Measurements from ENCODE around the gene DISC1.

GRCh38 chr1:232016616-232017015 is 390.0 kb downstream of the DISC1 start:
- TF ChIP-seq RAD21 (IDR thresholded peaks at IDR 0.05; ENCODE audit: low read depth): no peak
- TF ChIP-seq CEBPB (IDR thresholded peaks at IDR 0.05): no peak
- TF ChIP-seq EP300 (IDR thresholded peaks at IDR 0.05; ENCODE audit: borderline replicate concordance): no peak
- no peak for TF ChIP-seq USF1 (IDR thresholded peaks at IDR 0.05)
- TF ChIP-seq REST (IDR thresholded peaks at IDR 0.05; ENCODE audit: low read depth): no peak
- no peak for TF ChIP-seq CREB1 (IDR thresholded peaks at IDR 0.05; ENCODE audit: low read depth)
- no peak for TF ChIP-seq TEAD4 (IDR thresholded peaks at IDR 0.05)
- TF ChIP-seq TAF1 (IDR thresholded peaks at IDR 0.05; ENCODE audit: low read depth): no peak
- TF ChIP-seq MAX (IDR thresholded peaks at IDR 0.05): no peak
- TF ChIP-seq EGR1 (IDR thresholded peaks at IDR 0.05): no peak
- no peak for TF ChIP-seq YY1 (IDR thresholded peaks at IDR 0.05; ENCODE audit: low read depth)

All from Ishikawa (cell line).